GM19193 (cell line): ENCODE results near the gene TWSG1.

Source experiments
- POLR2A ChIP-seq: IDR thresholded peaks from 4 replicates; pipeline ENCODE4 v1.6.1; 2011; ENCODE audit not compliant: insufficient read depth, insufficient read length; ENCODE audit errors: extremely low read depth

The TWSG1 gene

GRCh38 chr18:9428862-9429661 lies 94.5 kb downstream of the TWSG1 start:
- TF ChIP-seq POLR2A, result no peak

- TF ChIP-seq POLR2A, result no peak
Measured at GRCh38 chr18:9429662-9429993, 95.1 kb downstream of the TWSG1 start.

GRCh38 chr18:9431296-9431695 lies 96.7 kb downstream of the TWSG1 start:
- TF ChIP-seq POLR2A, result no peak

GRCh38 chr18:9433671-9434121 lies 99.1 kb downstream of the TWSG1 start:
- no peak for TF ChIP-seq POLR2A

GRCh38 chr18:9434122-9434701 lies 99.6 kb downstream of the TWSG1 start:
- no peak for TF ChIP-seq POLR2A

- TF ChIP-seq POLR2A, result no peak
Measured at GRCh38 chr18:9435041-9435440, 100.5 kb downstream of the TWSG1 start.

GRCh38 chr18:9436206-9436929 lies 101.8 kb downstream of the TWSG1 start:
- no peak for TF ChIP-seq POLR2A

- no peak for TF ChIP-seq POLR2A
Measured at GRCh38 chr18:9437021-9437437, 102.5 kb downstream of the TWSG1 start.

GRCh38 chr18:9437672-9438071 lies 103.1 kb downstream of the TWSG1 start:
- no peak for TF ChIP-seq POLR2A

GRCh38 chr18:9441061-9441460 lies 106.5 kb downstream of the TWSG1 start:
- TF ChIP-seq POLR2A, result no peak

- no peak for TF ChIP-seq POLR2A
Measured at GRCh38 chr18:9444549-9444948, 110.0 kb downstream of the TWSG1 start.

- TF ChIP-seq POLR2A, result no peak
Measured at GRCh38 chr18:9446839-9447238, 112.3 kb downstream of the TWSG1 start.

- no peak for TF ChIP-seq POLR2A
Measured at GRCh38 chr18:9447334-9447733, 112.8 kb downstream of the TWSG1 start.

GRCh38 chr18:9449600-9450414 lies 115.2 kb downstream of the TWSG1 start:
- no peak for TF ChIP-seq POLR2A
